Stimulated activated CD8-positive, alpha-beta memory T cell treated with anti-CD3 and anti-CD28 coated beads, Interleukin-2, amount 100 ng/mL, for 48 hours (primary cell): Measurements from ENCODE around the gene SEMA3B.
"Not testable (repeated sequence)": the region's sequence is repeated elsewhere in the genome, so short reads cannot be mapped to it uniquely, and the experiment has no call there.

Experiments
- DNase-seq, 2 donors: peaks; one replicate each; pipeline ENCODE4 v3.0.0-alpha.2; 2020; ENCODE audit warnings: low read depth in 2 of 2

SEMA3B gene

GRCh38 chr3:50272911-50273688 is 4.2 kb downstream of the SEMA3B start:
- peak; percentile 85 to 89 for DNase-seq

- no peak for DNase-seq
Observed at GRCh38 chr3:50273689-50274065, 4.7 kb downstream of the SEMA3B start.

- DNase-seq, result peak; percentile 60 to 69
Observed at GRCh38 chr3:50274371-50275104, 5.6 kb downstream of the SEMA3B start.

GRCh38 chr3:50275141-50275995 is 6.4 kb downstream of the SEMA3B start:
- DNase-seq, result no peak

DNA sequence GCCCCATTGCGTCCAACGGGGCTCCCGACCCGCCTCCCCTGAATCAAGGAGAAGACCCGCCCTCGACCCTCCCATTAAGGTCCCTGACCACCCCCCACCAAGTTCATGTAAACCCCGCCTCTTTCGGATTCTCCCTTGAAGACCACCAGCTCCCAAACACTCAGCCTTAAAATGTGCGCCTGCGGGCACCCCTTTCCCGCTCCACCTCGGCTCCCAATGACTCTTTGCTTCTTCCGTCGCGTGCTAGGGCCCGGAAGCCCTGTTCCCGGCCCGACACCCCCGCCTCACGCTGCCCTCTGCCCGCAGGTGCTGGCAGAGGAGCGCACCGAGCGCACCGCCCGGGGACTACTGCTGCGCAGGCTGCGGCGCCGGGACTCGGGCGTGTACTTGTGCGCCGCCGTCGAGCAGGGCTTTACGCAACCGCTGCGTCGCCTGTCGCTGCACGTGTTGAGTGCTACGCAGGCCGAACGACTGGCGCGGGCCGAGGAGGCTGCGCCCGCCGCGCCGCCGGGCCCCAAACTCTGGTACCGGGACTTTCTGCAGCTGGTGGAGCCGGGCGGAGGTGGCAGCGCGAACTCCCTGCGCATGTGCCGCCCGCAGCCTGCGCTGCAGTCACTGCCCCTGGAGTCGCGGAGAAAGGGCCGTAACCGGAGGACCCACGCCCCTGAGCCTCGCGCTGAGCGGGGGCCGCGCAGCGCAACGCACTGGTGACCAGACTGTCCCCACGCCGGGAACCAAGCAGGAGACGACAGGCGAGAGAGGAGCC is 7.2 kb downstream of the SEMA3B start:
- DNase-seq, result no peak

GRCh38 chr3:50276762-50277101 is 7.8 kb downstream of the SEMA3B start:
- no peak for DNase-seq

GRCh38 chr3:50278123-50278879 is 9.4 kb downstream of the SEMA3B start:
- no peak for DNase-seq

- no peak for DNase-seq
Observed at GRCh38 chr3:50278880-50279224, 9.9 kb downstream of the SEMA3B start, which contains the start of gene LSMEM2. Gene LSMEM2 (plus strand): TSS chr3:50279087. CDS start chr3:50279114, 27 bp downstream.

DNA sequence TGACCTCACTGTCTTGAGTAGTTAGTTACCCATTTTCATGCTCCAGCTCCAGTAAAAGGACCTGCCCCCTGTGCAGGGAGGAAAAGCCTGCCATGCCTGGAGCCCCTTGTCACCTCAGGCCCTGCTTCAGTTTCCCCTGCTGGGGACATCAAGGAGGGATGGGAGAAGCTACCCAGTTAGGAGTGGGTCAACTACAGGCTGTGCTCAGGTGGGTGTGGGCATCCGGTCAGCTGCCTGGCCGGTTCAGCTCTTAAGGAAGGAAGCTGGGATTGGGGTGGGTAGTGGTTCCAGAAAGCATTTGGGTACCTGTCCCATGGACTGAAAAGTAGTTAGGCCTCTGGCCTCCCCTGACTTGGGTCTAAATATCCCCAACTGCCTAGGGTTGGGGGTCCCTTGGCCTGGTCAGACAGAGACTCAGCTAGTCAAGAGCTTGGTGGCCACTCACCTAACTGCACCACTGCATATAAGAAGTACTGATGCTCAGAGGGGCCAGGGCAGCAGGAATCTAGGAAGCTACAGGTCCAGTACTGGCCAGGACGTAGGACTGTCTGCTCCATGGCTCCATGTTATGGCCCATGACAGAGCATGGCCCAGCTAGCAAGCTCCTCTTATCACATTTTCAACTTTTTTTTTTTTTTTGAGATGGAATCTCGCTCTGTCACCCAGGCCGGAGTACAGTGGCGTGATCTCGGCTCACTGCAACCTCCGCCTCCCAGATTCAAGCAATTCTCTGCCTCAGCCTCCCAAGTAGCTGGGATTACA is 10.5 kb downstream of the SEMA3B start:
- DNase-seq, result no peak

DNA sequence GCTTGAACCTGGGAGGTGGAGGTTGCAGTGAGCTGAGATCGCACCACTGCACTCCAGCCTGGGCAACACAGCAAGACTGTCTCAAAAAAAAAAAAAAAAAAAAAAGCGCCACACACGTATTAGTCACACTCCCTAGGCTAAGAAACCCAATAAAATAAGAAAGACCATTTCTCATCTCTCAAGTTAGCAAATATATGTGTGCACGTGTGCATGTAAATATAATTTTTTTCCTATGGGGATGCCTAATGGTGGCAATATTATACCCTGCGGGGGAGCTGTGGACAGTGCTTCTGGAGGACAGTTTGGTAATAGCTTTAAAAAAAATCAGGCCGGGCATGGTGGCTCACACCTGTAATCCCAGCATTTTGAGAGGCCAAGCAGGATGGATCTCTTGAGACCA is 15.2 kb downstream of the SEMA3B start:
- DNase-seq, result not testable (repeated sequence)

DNA sequence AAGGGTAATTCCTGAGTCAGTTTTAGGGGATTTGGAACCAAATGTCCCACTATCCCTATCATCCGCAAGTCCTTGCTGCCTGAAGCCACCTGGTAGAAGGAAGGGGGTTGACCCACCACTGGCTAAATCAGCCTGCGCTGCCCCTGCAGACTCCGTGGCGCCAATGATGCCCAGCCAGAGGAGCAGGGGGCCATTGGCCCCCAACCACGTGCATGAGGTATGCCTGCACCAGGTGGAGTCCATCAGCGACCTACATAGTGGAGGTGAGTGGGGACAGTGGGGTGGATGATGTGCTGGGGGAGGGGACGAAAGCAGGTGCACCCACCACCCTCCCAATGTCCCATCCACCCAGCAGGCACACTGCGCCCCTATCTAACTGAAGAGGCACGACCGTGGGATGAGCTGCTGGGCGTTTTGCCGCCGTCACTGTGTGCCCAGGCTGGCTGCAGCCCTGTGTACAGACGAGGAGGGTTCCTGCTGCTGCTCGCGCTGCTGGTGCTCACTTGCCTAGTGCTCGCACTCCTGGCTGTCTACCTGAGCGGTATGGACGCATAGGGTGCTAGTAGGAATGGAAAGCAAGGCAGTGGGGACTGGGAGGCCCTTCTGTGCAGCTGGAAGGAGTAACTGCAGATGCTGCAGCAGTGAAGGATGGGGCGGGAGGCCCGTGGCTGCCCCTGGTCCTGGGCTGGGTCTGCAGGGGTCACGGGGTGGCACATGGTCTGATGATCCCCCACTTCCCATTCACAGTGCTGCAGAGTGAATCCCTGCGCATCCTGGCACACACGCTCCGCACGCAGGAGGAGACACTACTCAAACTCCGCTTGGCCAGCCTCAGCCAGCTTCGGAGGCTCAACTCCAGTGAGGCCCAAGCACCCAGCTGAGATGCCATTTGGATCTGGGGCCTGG is 17.6 kb downstream of the SEMA3B start:
- DNase-seq, result no peak

GRCh38 chr3:50287262-50287661 is 18.3 kb downstream of the SEMA3B start:
- no peak for DNase-seq

- DNase-seq, result no peak
Observed at GRCh38 chr3:50288387-50289007, 19.6 kb downstream of the SEMA3B start.

DNA sequence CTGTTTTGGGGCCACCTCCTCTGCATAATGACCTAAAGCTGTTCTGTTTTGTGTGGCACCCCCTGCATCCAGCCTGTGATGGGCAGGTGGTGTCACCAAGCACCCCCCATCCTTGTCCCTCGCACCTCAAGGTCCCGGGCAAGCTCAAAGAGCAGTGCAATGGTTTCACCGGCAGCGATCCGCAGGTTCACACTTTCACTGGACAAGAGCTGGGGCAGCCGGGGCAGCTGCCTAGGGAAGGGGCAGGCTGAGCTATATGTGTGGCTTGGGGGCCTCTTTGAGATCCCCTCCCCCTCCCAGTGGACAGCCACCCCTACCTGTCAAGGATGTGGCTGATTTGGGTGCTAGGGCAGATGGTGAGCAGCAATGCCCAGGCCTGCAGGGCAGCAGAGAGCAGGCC is 20.2 kb downstream of the SEMA3B start:
- no peak for DNase-seq

DNA sequence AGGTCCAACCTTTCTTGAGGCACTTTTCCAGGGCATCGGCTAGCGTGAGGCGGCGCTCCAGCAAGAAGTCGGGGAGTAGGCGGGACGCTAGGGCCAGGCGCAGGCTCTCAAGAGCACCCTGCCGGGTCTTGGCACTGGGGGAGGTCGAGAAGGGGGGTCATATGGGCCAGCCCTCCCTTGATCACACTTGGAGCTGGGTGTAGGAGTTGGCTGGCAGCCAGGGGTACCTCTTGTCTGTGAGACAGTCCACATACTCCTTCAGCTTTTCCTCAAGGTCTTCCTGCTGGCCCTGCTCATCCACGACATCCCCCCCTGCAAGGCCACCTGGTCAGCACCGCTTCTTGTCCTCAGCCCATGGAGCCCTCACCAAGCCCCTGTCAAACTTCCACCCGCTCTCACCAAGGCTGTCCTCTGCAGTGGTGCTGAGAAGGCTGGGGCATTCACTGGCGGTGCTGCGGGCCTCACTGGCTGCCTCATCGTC is 21.3 kb downstream of the SEMA3B start:
- no peak for DNase-seq

DNA sequence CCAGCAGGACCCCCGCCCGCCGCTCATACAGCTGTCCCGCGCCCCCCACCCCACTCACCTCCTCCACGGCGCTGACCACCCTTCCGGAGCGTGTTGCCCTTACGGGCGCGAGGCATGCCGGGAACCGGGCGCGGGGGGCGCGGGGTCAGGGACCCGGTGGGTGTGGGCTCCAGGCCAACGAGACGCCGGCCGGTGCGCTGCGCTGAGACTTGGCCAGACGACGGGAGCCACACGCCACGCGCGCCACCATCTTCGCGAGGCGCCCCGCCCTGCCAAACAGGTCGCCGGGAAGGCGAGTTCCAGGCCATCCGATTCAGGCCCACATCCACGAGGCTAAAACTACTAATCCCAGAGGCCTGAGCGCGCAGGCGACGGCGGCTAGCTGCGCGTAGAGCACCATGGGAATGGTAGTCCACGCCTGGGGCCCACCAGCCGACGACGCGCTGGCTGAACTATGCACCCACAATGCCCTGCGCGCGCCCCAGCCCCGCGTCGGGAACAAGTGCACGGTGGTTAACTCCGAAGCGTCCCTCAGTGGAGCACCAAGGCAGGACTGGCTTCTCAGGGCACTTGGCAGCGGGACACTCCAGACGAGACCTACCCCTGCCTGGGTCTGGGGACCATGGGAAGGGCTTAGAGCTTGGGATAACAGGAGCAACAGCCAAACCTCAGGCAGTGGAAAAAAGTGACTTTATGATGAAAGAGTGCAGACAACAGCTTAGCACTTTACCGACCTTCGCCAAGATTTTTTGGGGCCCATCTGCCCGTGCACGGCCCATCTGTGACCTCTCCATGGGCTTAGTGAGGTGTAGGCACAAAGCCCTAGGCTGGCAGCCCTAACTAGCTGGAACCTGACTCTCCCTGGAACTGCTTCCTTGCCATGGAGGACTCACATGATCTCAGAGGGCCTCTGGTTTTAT is 23.5 kb downstream of the SEMA3B start, which contains the start of gene IFRD2:
Gene IFRD2, minus strand, starts transcription at position 271 of the 920 bp plus-strand sequence. Its CDS starts 155 bp downstream, at position 116.
- DNase-seq, result peak; percentile 90 to 93
